NCI-H187 (cell line): Measurements from ENCODE around the gene CTNNA3.

ENCODE experiments used
- DNase-seq, 2 experiments: peaks; one replicate each; lab custom pipeline; 2025; lab: John Stamatoyannopoulos, UW

Gene CTNNA3

GRCh38 chr10:67114945-67115344, 581.0 kb downstream of the CTNNA3 start:
- DNase-seq, result no peak

GRCh38 chr10:67112765-67113164, 583.2 kb downstream of the CTNNA3 start:
- DNase-seq, result no peak

GRCh38 chr10:67110286-67110685, 585.7 kb downstream of the CTNNA3 start:
- DNase-seq, result no peak

GRCh38 chr10:67107670-67108069, 588.3 kb downstream of the CTNNA3 start:
- DNase-seq, result no peak

- no peak for DNase-seq
Measured at GRCh38 chr10:67100951-67101350, 595.0 kb downstream of the CTNNA3 start.

GRCh38 chr10:67098461-67098860, 597.5 kb downstream of the CTNNA3 start:
- DNase-seq, result no peak

- DNase-seq, result no peak
Measured at GRCh38 chr10:67095531-67095930, 600.5 kb downstream of the CTNNA3 start.

- no peak for DNase-seq
Measured at GRCh38 chr10:67088036-67088435, 608.0 kb downstream of the CTNNA3 start.

GRCh38 chr10:67087135-67087425, 608.9 kb downstream of the CTNNA3 start:
- no peak for DNase-seq

GRCh38 chr10:67086327-67087134, 609.5 kb downstream of the CTNNA3 start:
- DNase-seq, result no peak

- DNase-seq, result no peak
Measured at GRCh38 chr10:67079126-67079525, 616.9 kb downstream of the CTNNA3 start.

- no peak for DNase-seq
Measured at GRCh38 chr10:67077376-67077775, 618.6 kb downstream of the CTNNA3 start.

GRCh38 chr10:67076144-67076543, 619.9 kb downstream of the CTNNA3 start:
- no peak for DNase-seq

GRCh38 chr10:67075491-67075971, 620.5 kb downstream of the CTNNA3 start:
- no peak for DNase-seq

- DNase-seq, result no peak
Measured at GRCh38 chr10:67072654-67073053, 623.3 kb downstream of the CTNNA3 start.

- DNase-seq, result no peak
Measured at GRCh38 chr10:67050415-67050814, 645.6 kb downstream of the CTNNA3 start.

GRCh38 chr10:67049988-67050387, 646.0 kb downstream of the CTNNA3 start:
- DNase-seq, result no peak

- no peak for DNase-seq
Measured at GRCh38 chr10:67046507-67046906, 649.5 kb downstream of the CTNNA3 start.

GRCh38 chr10:67045404-67045803, 650.6 kb downstream of the CTNNA3 start:
- no peak for DNase-seq

- DNase-seq, result no peak
Measured at GRCh38 chr10:67043041-67043440, 653.0 kb downstream of the CTNNA3 start.

- no peak for DNase-seq
Measured at GRCh38 chr10:67036808-67037207, 659.2 kb downstream of the CTNNA3 start.

GRCh38 chr10:67033878-67034277, 662.1 kb downstream of the CTNNA3 start:
- DNase-seq, result no peak

- DNase-seq, result no peak
Measured at GRCh38 chr10:67022099-67022498, 673.9 kb downstream of the CTNNA3 start.

- no peak for DNase-seq
Measured at GRCh38 chr10:67017218-67017617, 678.8 kb downstream of the CTNNA3 start.
